Prostate gland (tissue), 2 donors: Measurements from ENCODE around the gene PEX14.

Experiments
- POLR2A ChIP-seq: fragments of 450-650 bp; IDR thresholded peaks from one replicate; pipeline ENCODE4 v1.6.1; 2016; ENCODE audit warnings: antibody characterized with exemption, mild to moderate bottlenecking
- POLR2AphosphoS5 ChIP-seq: sonication (generic); formaldehyde crosslinking; IDR thresholded peaks from one replicate; pipeline ENCODE4 v1.6.1; 2017; ENCODE audit warnings: antibody characterized with exemption
- TF ChIP-seq, protein P1 (sequence below), 4 experiments: fragments of 200-600 bp in 2 of 4; fragments of 450-650 bp in 2 of 4; sonication (generic) in 2 of 4; IDR thresholded peaks; 1 replicate in 3 of 4; 2 replicates in 1 of 4; pipeline ENCODE4 v1.5.1; 2016 to 2019; ENCODE audit warnings: antibody characterized with exemption in 4 of 4, mild to moderate bottlenecking in 2 of 4, moderate library complexity in 2 of 4

DNA sequence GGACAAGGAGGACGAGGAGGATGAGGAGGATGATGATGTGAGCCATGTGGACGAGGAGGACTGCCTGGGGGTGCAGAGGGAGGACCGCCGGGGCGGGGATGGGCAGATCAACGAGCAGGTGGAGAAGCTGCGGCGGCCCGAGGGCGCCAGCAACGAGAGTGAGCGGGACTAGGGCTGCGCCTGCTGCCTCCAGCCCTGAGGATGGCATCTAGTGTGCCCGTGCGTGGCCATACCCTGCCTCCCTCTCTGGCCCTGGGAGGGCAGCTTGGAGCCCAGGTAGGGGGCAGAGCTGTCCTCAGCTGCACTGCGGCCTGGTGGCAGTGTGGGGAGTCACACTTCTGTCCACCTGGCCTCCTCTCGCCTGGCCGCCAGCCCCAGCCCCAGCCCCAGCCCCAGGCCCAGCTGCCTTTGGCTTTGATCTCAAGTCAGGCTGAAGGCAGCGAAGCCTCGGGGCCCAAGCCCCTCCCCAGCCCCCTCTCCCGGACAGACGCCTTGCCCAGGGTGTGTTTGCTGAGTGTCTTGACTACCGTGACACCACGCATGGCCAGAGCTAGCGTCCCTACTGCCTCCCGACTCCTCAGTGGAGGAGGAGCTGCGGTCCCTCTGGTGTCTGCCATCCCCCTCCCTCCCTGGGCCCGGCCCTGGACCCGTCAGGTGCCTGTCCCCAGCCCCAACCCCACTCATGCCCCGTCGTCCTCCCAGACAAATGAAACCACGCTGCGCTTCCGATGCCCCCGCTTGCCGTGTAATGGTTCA, 155.2 kb downstream of the PEX14 start:
- TF ChIP-seq, protein P1, sequence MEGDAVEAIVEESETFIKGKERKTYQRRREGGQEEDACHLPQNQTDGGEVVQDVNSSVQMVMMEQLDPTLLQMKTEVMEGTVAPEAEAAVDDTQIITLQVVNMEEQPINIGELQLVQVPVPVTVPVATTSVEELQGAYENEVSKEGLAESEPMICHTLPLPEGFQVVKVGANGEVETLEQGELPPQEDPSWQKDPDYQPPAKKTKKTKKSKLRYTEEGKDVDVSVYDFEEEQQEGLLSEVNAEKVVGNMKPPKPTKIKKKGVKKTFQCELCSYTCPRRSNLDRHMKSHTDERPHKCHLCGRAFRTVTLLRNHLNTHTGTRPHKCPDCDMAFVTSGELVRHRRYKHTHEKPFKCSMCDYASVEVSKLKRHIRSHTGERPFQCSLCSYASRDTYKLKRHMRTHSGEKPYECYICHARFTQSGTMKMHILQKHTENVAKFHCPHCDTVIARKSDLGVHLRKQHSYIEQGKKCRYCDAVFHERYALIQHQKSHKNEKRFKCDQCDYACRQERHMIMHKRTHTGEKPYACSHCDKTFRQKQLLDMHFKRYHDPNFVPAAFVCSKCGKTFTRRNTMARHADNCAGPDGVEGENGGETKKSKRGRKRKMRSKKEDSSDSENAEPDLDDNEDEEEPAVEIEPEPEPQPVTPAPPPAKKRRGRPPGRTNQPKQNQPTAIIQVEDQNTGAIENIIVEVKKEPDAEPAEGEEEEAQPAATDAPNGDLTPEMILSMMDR (IDR thresholded peaks at IDR 0.05), result no peak
- TF ChIP-seq POLR2A (no peak), POLR2AphosphoS5 (no peak)
